OCI-LY7 (cell line): ENCODE measurements around the gene RNF138. TPM values are rescaled to one million over a fixed set of nuclear protein-coding genes. Genes with fewer than 3 reads are reported as not detected.

Experiments used
- BruUV-seq: library from RNA; stranded (reverse); fragments of 400-500 nt; replicated peaks from 2 replicates; lab custom pipeline; 2021; lab: Mats Ljungman, UMichigan
- CTCF ChIA-PET: fragments of 300-600 bp; sonication (Branson Sonifier 250); formaldehyde crosslinking; loops from one replicate; lab custom pipeline; 2022; ENCODE audit warnings: antibody characterized with exemption; ENCODE audit not compliant: unreplicated experiment; lab: Charles Lee
- POLR2A ChIA-PET: fragments of 300-600 bp; sonication (Branson Sonifier 250); formaldehyde crosslinking; loops from one replicate; lab custom pipeline; 2022; ENCODE audit warnings: antibody characterized with exemption; lab: Charles Lee
- DNase-seq: peaks from one replicate; pipeline ENCODE4 v3.0.0-alpha.2; 2015; ENCODE audit warnings: low spot score
- H2AFZ ChIP-seq: fragments of 200-600 bp; sonication (generic), shearing (Covaris generic); 2 replicates; pipeline ENCODE4 v1.6.1; 2014; ENCODE audit warnings: mild to moderate bottlenecking, antibody characterized with exemption, low read length, moderate library complexity
- H3K27ac ChIP-seq: fragments of 200-600 bp; sonication (generic); 2 replicates; pipeline ENCODE4 v1.5.1; 2014; ENCODE audit warnings: mixed run types, low read depth, mild to moderate bottlenecking, moderate library complexity, low read length, inconsistent platforms; ENCODE audit not compliant: poor library complexity, severe bottlenecking
- H3K36me3 ChIP-seq: fragments of 200-600 bp; sonication (generic); 2 replicates; pipeline ENCODE4 v1.6.1; 2014; ENCODE audit warnings: mild to moderate bottlenecking, antibody characterized with exemption, low read length, moderate library complexity, mixed read lengths; ENCODE audit not compliant: insufficient read depth
- H3K4me1 ChIP-seq: fragments of 200-600 bp; sonication (generic); 2 replicates; pipeline ENCODE4 v1.5.1; 2014; ENCODE audit warnings: mild to moderate bottlenecking, low read length; ENCODE audit not compliant: insufficient read depth, poor library complexity, severe bottlenecking
- H3K4me2 ChIP-seq: fragments of 200-600 bp; sonication (generic); 2 replicates; pipeline ENCODE4 v1.6.1; 2014; ENCODE audit warnings: mild to moderate bottlenecking, low read length
- H3K4me3 ChIP-seq: fragments of 200-600 bp; sonication (generic); 2 replicates; pipeline ENCODE4 v1.5.1; 2014; ENCODE audit warnings: mild to moderate bottlenecking, low read depth, low read length; ENCODE audit not compliant: poor library complexity, severe bottlenecking
- H3K79me2 ChIP-seq: fragments of 200-600 bp; sonication (generic); 2 replicates; pipeline ENCODE4 v1.6.1; 2016; ENCODE audit warnings: low read depth, mild to moderate bottlenecking, low read length, moderate library complexity, mixed read lengths; ENCODE audit not compliant: insufficient read depth
- H3K9me2 ChIP-seq: fragments of 200-600 bp; sonication (generic); 2 replicates; pipeline ENCODE4 v1.6.1; 2016; ENCODE audit warnings: mild to moderate bottlenecking, low read length, mixed read lengths; ENCODE audit not compliant: insufficient read depth
- H3K9me3 ChIP-seq: fragments of 200-600 bp; sonication (generic); 2 replicates; pipeline ENCODE4 v1.6.1; 2014; ENCODE audit warnings: mild to moderate bottlenecking, mixed run types, low read length, mixed read lengths
- H4K20me1 ChIP-seq: fragments of 200-600 bp; sonication (generic); 2 replicates; pipeline ENCODE4 v1.6.1; 2014; ENCODE audit warnings: mild to moderate bottlenecking, antibody characterized with exemption, low read length, moderate library complexity, mixed read lengths; ENCODE audit not compliant: insufficient read depth
- EZH2phosphoT487 ChIP-seq: fragments of 200-600 bp; sonication (generic); IDR thresholded peaks from 2 replicates; pipeline ENCODE4 v1.6.1; 2018; ENCODE audit warnings: low read depth, borderline replicate concordance, mild to moderate bottlenecking, mixed run types, antibody characterized with exemption, low read length, moderate library complexity, mixed read lengths
- intact Hi-C: fragments of 100-400 bp; cut with micrococcal nuclease; formaldehyde crosslinking; loops from one replicate; pipeline ENCODE4 v1.10.0; 2022; ENCODE audit not compliant: unreplicated experiment
- total RNA-seq, 2 experiments: library from RNA; depleted of rRNA in 1 of 2; stranded (reverse); fragments of >200 nt in 1 of 2; shearing (Covaris generic) in 1 of 2; gene quantifications; 2 replicates each; pipeline ENCODE4 v1.2.3, GENCODE V29; 2014 to 2022
- TF ChIP-seq, protein P1 (sequence below): fragments of 200-600 bp; sonication (generic); conservative IDR thresholded peaks from 2 replicates; pipeline ENCODE4 v1.5.1; 2014; ENCODE audit warnings: mild to moderate bottlenecking, antibody characterized with exemption, low read length, moderate library complexity, mixed read lengths

Gene RNF138
- total RNA-seq, 2 experiments from 2014 or later, result 25.8 to 32.7 TPM

DNA sequence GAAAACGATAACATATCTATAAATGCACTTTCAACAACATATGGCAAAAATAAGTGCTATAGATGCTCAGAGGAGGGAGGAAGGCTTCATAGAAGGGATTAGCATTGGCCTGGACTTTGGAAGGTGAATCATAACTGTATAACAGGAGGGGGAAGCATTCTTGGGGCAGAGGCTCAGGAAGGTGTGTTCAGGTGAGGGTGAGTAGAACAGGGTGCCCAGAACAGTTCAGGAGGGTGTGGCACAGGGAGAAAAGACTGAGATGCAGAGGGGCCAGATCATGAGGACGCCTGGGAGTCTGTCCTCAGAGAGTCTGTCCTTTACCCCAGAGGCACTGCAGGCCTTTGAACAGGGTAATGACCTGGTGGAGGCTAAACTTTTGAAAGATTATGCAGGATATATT is 68.9 kb downstream of the RNF138 start:
- no peak overlapping the region for H3K4me2 ChIP-seq
- H3K4me1 ChIP-seq, result no peaks in the 10 kb centered on the region
- H4K20me1 ChIP-seq, result no peaks in the 10 kb centered on the region
- DNase-seq, result no peak
- H3K9me3 ChIP-seq, result no peaks in the 10 kb centered on the region
- POLR2A ChIA-PET, result no interaction called here
- no peak overlapping the region for H2AFZ ChIP-seq
- CTCF ChIA-PET, result no interaction called here
- no TSS peak for BruUV-seq
- H3K79me2 ChIP-seq, result no peaks in the 10 kb centered on the region
- TF ChIP-seq, protein P1, sequence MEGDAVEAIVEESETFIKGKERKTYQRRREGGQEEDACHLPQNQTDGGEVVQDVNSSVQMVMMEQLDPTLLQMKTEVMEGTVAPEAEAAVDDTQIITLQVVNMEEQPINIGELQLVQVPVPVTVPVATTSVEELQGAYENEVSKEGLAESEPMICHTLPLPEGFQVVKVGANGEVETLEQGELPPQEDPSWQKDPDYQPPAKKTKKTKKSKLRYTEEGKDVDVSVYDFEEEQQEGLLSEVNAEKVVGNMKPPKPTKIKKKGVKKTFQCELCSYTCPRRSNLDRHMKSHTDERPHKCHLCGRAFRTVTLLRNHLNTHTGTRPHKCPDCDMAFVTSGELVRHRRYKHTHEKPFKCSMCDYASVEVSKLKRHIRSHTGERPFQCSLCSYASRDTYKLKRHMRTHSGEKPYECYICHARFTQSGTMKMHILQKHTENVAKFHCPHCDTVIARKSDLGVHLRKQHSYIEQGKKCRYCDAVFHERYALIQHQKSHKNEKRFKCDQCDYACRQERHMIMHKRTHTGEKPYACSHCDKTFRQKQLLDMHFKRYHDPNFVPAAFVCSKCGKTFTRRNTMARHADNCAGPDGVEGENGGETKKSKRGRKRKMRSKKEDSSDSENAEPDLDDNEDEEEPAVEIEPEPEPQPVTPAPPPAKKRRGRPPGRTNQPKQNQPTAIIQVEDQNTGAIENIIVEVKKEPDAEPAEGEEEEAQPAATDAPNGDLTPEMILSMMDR, result no peak
- no peak for TF ChIP-seq EZH2phosphoT487
- H3K9me2 ChIP-seq, result no peaks in the 10 kb centered on the region
- H3K27ac ChIP-seq, result no peak overlapping the region
- H3K4me3 ChIP-seq, result no peak overlapping the region
- no peaks in the 10 kb centered on the region for H3K36me3 ChIP-seq
- intact Hi-C loops, result no loop called here

DNA sequence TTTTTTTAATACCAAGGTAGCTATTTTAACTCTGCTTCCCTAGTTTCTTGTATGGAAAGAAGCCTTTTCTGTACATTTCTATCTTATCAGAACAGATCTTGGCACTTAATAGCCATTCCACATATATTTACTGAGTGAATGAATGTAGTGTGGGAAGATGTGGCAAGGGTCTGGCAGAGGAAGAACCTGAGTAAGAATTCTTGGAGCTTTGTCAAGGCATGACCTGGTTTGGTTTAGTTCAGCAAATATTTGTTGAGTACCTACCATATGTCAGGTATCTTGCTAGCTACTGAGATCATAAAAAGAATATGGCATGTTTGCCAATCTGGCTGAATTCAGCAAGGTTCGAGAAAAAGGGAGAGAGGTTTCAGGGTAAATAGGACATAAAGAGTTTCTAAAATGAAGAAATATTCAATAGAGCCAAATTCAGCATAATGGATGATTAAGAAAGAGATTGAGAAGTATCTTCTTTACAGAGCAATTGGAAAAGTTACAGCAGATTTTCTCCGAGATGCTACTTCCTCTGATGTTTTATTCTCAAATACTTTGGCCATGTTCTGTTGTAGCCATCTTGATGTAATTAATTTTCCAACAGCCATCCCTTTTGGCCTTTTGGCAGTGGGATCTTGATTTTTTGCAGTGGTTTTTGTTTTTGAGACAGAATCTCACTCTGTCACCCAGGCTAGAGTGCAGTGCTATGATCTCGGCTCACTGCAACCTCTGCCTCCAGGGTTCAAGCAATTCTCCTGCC is 76.5 kb downstream of the RNF138 start:
- no peak for TF ChIP-seq EZH2phosphoT487
- TF ChIP-seq, protein P1, result no peak
- Histone ChIP-seq H2AFZ (no peak overlapping the region), H4K20me1 (no peaks in the 10 kb centered on the region), H3K79me2 (no peaks in the 10 kb centered on the region), H3K4me2 (no peak overlapping the region), H3K4me3 (no peak overlapping the region), H3K9me3 (no peaks in the 10 kb centered on the region), H3K4me1 (no peaks in the 10 kb centered on the region), H3K9me2 (no peaks in the 10 kb centered on the region), H3K27ac (no peak overlapping the region), H3K36me3 (no peaks in the 10 kb centered on the region)
- BruUV-seq, result no TSS peak
- intact Hi-C loops, result no loop called here
- ChIA-PET POLR2A (no interaction called here), CTCF (no interaction called here)
- no peak for DNase-seq

DNA sequence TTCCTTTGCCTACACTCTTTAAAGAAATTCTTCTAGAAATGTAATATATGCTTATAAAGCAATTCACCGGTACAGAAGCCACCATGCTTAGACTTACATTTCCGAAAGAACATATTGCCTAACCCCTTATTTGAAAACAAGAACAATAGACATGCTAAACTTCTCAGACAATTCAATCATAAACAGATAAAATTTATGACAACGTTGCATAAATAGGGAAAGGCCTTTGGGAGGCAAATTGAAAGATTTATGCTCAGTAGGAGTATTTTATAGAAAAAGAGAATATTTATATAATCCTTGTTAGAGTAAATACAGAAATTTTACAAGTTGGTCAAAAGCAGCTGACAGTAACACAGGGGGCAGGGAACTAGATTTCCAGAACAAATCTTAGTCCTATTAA is 82.0 kb downstream of the RNF138 start:
- Histone ChIP-seq H3K4me2 (no peak overlapping the region), H3K27ac (no peak overlapping the region), H3K79me2 (no peaks in the 10 kb centered on the region), H3K9me3 (no peaks in the 10 kb centered on the region), H4K20me1 (no peaks in the 10 kb centered on the region), H3K36me3 (no peaks in the 10 kb centered on the region), H3K4me3 (no peak overlapping the region), H2AFZ (no peak overlapping the region), H3K4me1 (no peaks in the 10 kb centered on the region), H3K9me2 (no peaks in the 10 kb centered on the region)
- CTCF ChIA-PET, result no interaction called here
- intact Hi-C loops, result no loop called here
- TF ChIP-seq EZH2phosphoT487, result no peak
- TF ChIP-seq, protein P1, result no peak
- DNase-seq, result no peak
- BruUV-seq, result no TSS peak
- POLR2A ChIA-PET, result no interaction called here
